Esophagus muscularis mucosa (tissue), 4 donors: ENCODE measurements around the gene PDE4DIP.
"Not testable (repeated sequence)": the region's sequence is repeated elsewhere in the genome, so short reads cannot be mapped to it uniquely, and the experiment has no call there.

ENCODE experiments used
- EP300 ChIP-seq: sonication (generic); formaldehyde crosslinking; IDR thresholded peaks from one replicate; pipeline ENCODE4 v1.6.1; 2017; ENCODE audit warnings: antibody characterized with exemption
- POLR2A ChIP-seq: fragments of 450-650 bp; IDR thresholded peaks from one replicate; pipeline ENCODE4 v1.6.1; 2017; ENCODE audit warnings: antibody characterized with exemption, moderate library complexity, mild to moderate bottlenecking, low read depth
- TF ChIP-seq, protein P1 (sequence below), 3 experiments: fragments of 200-600 bp in 2 of 3; fragments of 450-650 bp in 1 of 3; sonication (generic) in 2 of 3; IDR thresholded peaks; one replicate each; pipeline ENCODE4 v1.5.1; 2017 to 2019; ENCODE audit warnings: antibody characterized with exemption in 3 of 3, mild to moderate bottlenecking in 2 of 3, moderate library complexity in 1 of 3

DNA sequence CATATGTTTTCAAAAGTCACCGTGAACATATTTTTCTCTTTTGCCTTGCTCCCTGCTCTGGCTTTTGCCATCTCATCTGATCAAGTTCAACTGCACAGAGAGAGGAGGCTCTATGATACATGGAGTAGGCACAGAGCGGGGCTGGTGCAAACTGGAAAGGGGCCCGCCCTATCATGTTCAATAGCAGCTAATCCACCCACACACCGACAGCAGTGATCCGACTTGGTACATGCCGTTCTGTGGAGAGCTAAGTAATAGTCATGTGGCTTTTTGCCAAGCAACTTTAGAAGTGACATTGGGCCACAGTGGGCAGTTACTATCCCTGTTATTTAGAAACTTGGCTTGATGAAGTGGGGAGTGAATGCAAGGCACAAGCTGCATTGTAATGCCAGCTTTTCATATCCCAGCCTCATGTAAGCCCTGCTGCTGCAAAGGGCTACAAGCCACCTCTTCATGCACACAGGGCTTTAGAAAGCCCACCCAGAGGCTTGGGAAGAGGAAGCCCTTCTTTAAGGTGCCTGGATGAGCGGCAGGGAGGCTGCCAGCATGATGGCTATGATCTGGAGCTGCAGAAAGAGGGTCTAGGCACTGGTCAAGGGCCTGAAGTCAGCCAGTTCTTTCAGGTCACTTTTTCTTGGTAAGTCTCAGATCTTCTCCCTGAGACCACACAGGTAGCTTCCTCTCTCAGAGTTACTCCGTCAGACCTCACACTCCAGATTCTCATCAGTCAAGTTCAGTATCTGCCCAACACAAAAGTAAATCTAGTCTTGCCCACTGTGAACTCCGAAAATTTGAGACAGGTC is 57.1 kb downstream of the PDE4DIP start:
- TF ChIP-seq, protein P1, sequence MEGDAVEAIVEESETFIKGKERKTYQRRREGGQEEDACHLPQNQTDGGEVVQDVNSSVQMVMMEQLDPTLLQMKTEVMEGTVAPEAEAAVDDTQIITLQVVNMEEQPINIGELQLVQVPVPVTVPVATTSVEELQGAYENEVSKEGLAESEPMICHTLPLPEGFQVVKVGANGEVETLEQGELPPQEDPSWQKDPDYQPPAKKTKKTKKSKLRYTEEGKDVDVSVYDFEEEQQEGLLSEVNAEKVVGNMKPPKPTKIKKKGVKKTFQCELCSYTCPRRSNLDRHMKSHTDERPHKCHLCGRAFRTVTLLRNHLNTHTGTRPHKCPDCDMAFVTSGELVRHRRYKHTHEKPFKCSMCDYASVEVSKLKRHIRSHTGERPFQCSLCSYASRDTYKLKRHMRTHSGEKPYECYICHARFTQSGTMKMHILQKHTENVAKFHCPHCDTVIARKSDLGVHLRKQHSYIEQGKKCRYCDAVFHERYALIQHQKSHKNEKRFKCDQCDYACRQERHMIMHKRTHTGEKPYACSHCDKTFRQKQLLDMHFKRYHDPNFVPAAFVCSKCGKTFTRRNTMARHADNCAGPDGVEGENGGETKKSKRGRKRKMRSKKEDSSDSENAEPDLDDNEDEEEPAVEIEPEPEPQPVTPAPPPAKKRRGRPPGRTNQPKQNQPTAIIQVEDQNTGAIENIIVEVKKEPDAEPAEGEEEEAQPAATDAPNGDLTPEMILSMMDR (IDR thresholded peaks at IDR 0.05): not testable (repeated sequence)
- not testable (repeated sequence) for TF ChIP-seq POLR2A, EP300
